ENCODE measurements around the gene BMPR1B. TPM values are rescaled to one million over a fixed set of nuclear protein-coding genes. Genes with fewer than 3 reads are reported as not detected.

The BMPR1B gene
- total and polyA plus RNA-seq, 2 of the 8 experiments (the other 6 are each of a cell fraction or from before 2014, with no cell fraction given), result 0.14 to 1.1 TPM

DNA sequence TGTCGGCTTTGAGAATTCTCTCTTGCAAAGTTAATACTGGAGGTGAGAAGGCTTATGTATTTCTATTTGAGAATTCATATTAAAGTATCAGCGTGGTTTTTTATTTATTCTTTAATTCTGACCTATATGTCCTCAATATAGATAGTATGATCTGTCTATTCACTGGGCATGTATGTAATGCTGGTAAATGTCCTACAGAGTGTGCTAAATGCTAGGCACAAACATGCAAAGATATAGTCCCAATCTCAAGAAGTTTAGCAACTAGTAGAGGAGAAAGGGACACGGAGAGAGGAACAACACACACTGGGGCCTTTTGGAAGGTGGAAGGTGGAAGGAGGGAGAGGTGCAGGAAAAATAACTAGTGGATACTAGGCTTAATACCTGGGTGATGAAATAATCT is 11.0 kb upstream of the BMPR1B start:
- Histone ChIP-seq H2AK5ac (ENCODE audit: low read depth, low read length) (no peak overlapping the region), H2BK5ac (ENCODE audit: low read depth, low read length) (no peak overlapping the region), H4K5ac (ENCODE audit: insufficient read length, low read depth, low read length) (no peak overlapping the region), H3K14ac (ENCODE audit: insufficient read length) (no peak overlapping the region), H3K4me2 (ENCODE audit: insufficient read depth in 1 of 2, low read depth in 2 of 2, low read length in 2 of 2) (no peak overlapping the region), H3K27me3 (replicated peaks in 1 of 4; ENCODE audit: control insufficient read depth in 3 of 4, extremely low read depth in 1 of 4, insufficient read depth in 3 of 4, low read length in 3 of 4) (no peaks in the 10 kb centered on the region), H3K79me1 (ENCODE audit: low read depth, low read length) (no peaks in the 10 kb centered on the region), H3K4me3 (ENCODE audit: extremely low read depth in 1 of 4, insufficient read depth in 2 of 4, low read depth in 3 of 4, low read length in 4 of 4) (no peak overlapping the region), H3K9me3 (ENCODE audit: insufficient read depth in 2 of 2, low read depth in 1 of 2, low read length in 1 of 2) (no peaks in the 10 kb centered on the region), H3K36me3 (ENCODE audit: control insufficient read depth in 2 of 4, insufficient read depth in 4 of 4, low read length in 3 of 4) (no peaks in the 10 kb centered on the region), H3K23me2 (ENCODE audit: low read depth, low read length) (no peaks in the 10 kb centered on the region), H4K20me1 (replicated peaks in 1 of 2; ENCODE audit: control insufficient read depth in 1 of 2, insufficient read depth in 2 of 2, low read length in 2 of 2) (no peaks in the 10 kb centered on the region), H3K79me2 (ENCODE audit: control insufficient read depth in 1 of 2, insufficient read depth in 2 of 2, low read length in 2 of 2) (no peaks in the 10 kb centered on the region), H2BK20ac (ENCODE audit: low read length) (no peak overlapping the region), H3K56ac (replicated peaks; ENCODE audit: insufficient read length, low read depth, low read length) (no peak overlapping the region), H3K4ac (replicated peaks; ENCODE audit: insufficient read length, low read depth, low read length) (no peak overlapping the region), H2BK120ac (replicated peaks; ENCODE audit: low read depth, low read length) (no peak overlapping the region), H3K27ac (ENCODE audit: low read depth, low read length) (no peak overlapping the region), H2BK12ac (ENCODE audit: low read depth, low read length) (no peak overlapping the region), H2BK15ac (ENCODE audit: low read length) (no peak overlapping the region), H2AFZ (ENCODE audit: low read length) (no peak overlapping the region), H3K23ac (ENCODE audit: insufficient read length) (no peak overlapping the region), H4K8ac (ENCODE audit: extremely low read depth, insufficient read depth, low read length) (no peak overlapping the region), H3K18ac (ENCODE audit: extremely low read depth, low read length) (no peak overlapping the region), H3K9ac (replicated peaks in 1 of 4; ENCODE audit: extremely low read depth in 1 of 4, low read depth in 3 of 4, low read length in 3 of 4) (no peak overlapping the region), H4K91ac (replicated peaks; ENCODE audit: insufficient read length, low read length) (no peak overlapping the region), H3K4me1 (replicated peaks in 1 of 4; ENCODE audit: control insufficient read depth in 3 of 4, insufficient read depth in 4 of 4, low read length in 3 of 4) (peaks cover 0 to 5% (median 1%) of the 10 kb centered on the region in 4 experiments; a peak in 3 of 7 replicates)
- POLR2A ChIA-PET (ENCODE audit: partially characterized antibody), result no interaction called here
- FAIRE-seq, result no peak
- CTCF ChIA-PET (ENCODE audit: partially characterized antibody), result no interaction called here
- TF ChIP-seq SP4 (IDR thresholded peaks at IDR 0.05; ENCODE audit: low read length), result no peak
- peak; percentile 46 for TF ChIP-seq RAD21 (IDR thresholded peaks at IDR 0.05 in 1 of 2, conservative IDR thresholded peaks at IDR 0.05 in 1 of 2; ENCODE audit: low read depth in 2 of 2, low read length in 2 of 2)
- 90% methylated on average over 3 of the region's 3 CpGs; no CpG with 5 or more reads in 1 of the 2 experiments for WGBS, 2 experiments (ENCODE audit: extremely low coverage in 1 of 2, insufficient coverage in 1 of 2, insufficient read length in 1 of 2, insufficient replicate concordance in 2 of 2, low coverage in 1 of 2, low lambda C conversion rate in 2 of 2, missing lambda C conversion rate in 1 of 2)
- no peak for DNase-seq (ENCODE audit: low read depth in 1 of 2, low spot score in 2 of 2)

Measured in H1 (cell line).